Measurements from ENCODE around the gene UBE2Q2.

- no peak for TF ChIP-seq POLR2A (IDR thresholded peaks at IDR 0.05)
- TF ChIP-seq CTCF (IDR thresholded peaks at IDR 0.05): no peak
- TF ChIP-seq EP300 (IDR thresholded peaks at IDR 0.05): no peak
Measured at GRCh38 chr15:75924576-75924975, 81.3 kb downstream of the UBE2Q2 start.
